GM21529 (cell line): ENCODE measurements around the gene CYP27B1.

Source experiments
- ATAC-seq: cut with Tn5 transposase; IDR thresholded peaks from one replicate; pipeline ENCODE4 v1.9.1; 2021; ENCODE audit not compliant: unreplicated experiment

The CYP27B1 gene

GRCh38 chr12:57736741-57737466 is 30.0 kb downstream of the CYP27B1 start:
- no peak for ATAC-seq

GRCh38 chr12:57735952-57736740 is 30.7 kb downstream of the CYP27B1 start:
- ATAC-seq: no peak

- ATAC-seq: no peak
Observed at GRCh38 chr12:57735198-57735855, 31.6 kb downstream of the CYP27B1 start.

GRCh38 chr12:57734591-57734990 is 32.3 kb downstream of the CYP27B1 start:
- ATAC-seq: no peak

GRCh38 chr12:57733928-57734327 is 33.0 kb downstream of the CYP27B1 start:
- no peak for ATAC-seq

- ATAC-seq: no peak
Observed at GRCh38 chr12:57732726-57733593, 33.9 kb downstream of the CYP27B1 start.

- ATAC-seq: no peak
Observed at GRCh38 chr12:57732270-57732669, 34.6 kb downstream of the CYP27B1 start.

GRCh38 chr12:57731411-57732080 is 35.3 kb downstream of the CYP27B1 start:
- ATAC-seq: no peak

GRCh38 chr12:57730336-57731067 is 36.4 kb downstream of the CYP27B1 start:
- ATAC-seq: no peak

- no peak for ATAC-seq
Observed at GRCh38 chr12:57729321-57729844, 37.5 kb downstream of the CYP27B1 start.

GRCh38 chr12:57727758-57728395 is 39.0 kb downstream of the CYP27B1 start:
- ATAC-seq: no peak

- no peak for ATAC-seq
Observed at GRCh38 chr12:57726884-57727757, 39.8 kb downstream of the CYP27B1 start.

- ATAC-seq: no peak
Observed at GRCh38 chr12:57726151-57726883, 40.6 kb downstream of the CYP27B1 start.

- ATAC-seq: no peak
Observed at GRCh38 chr12:57725851-57726150, 41.1 kb downstream of the CYP27B1 start.

- no peak for ATAC-seq
Observed at GRCh38 chr12:57724936-57725740, 41.7 kb downstream of the CYP27B1 start.

GRCh38 chr12:57724003-57724935 is 42.6 kb downstream of the CYP27B1 start:
- ATAC-seq: no peak
